Liver (tissue), 9 donors: Measurements from ENCODE around the gene RCOR3. TPM values are rescaled to one million over a fixed set of nuclear protein-coding genes. Genes with fewer than 3 reads are reported as not detected.

Experiments used
- DNase-seq: peaks from one replicate; pipeline ENCODE4 v3.0.0-alpha.2; 2017; ENCODE audit warnings: low spot score
- H3K27ac ChIP-seq, 2 donors: one replicate each; pipeline ENCODE4 v1.7.0; 2013; ENCODE audit warnings: inconsistent platforms in 2 of 2, low read length in 2 of 2, control low read depth in 1 of 2, low read depth in 1 of 2, mild to moderate bottlenecking in 1 of 2
- H3K27me3 ChIP-seq, 4 donors: one replicate each; pipeline versions ENCODE4 v1.6.1 to v1.7.0; 2013; ENCODE audit warnings: low read length in 3 of 4, inconsistent platforms in 1 of 4, mild to moderate bottlenecking in 1 of 4, moderate library complexity in 1 of 4; ENCODE audit not compliant: control insufficient read depth in 4 of 4, insufficient read depth in 4 of 4
- H3K36me3 ChIP-seq, 4 donors: one replicate each; pipeline versions ENCODE4 v1.6.1 to v1.7.0; 2013; ENCODE audit warnings: low read length in 3 of 4, mild to moderate bottlenecking in 3 of 4, low read depth in 1 of 4, moderate library complexity in 1 of 4; ENCODE audit not compliant: control insufficient read depth in 4 of 4, insufficient read depth in 3 of 4
- H3K4me1 ChIP-seq, 4 donors: one replicate each; pipeline versions ENCODE4 v1.6.1 to v1.7.0; 2013; ENCODE audit warnings: low read length in 3 of 4, mild to moderate bottlenecking in 3 of 4, moderate library complexity in 1 of 4; ENCODE audit not compliant: control insufficient read depth in 4 of 4, insufficient read depth in 4 of 4
- H3K4me3 ChIP-seq, 3 donors: one replicate each; pipeline versions ENCODE4 v1.6.1 to v1.7.0; 2013; ENCODE audit warnings: low read length in 3 of 3, control low read depth in 1 of 3, low read depth in 1 of 3, mild to moderate bottlenecking in 1 of 3
- H3K9ac ChIP-seq, 2 donors: one replicate each; pipeline ENCODE4 v1.7.0; 2013; ENCODE audit warnings: low read length in 2 of 2, mild to moderate bottlenecking in 2 of 2, moderate library complexity in 2 of 2, control low read depth in 1 of 2, low read depth in 1 of 2
- H3K9me3 ChIP-seq, 4 donors: one replicate each; pipeline versions ENCODE4 v1.6.1 to v1.7.0; 2013; ENCODE audit warnings: low read length in 3 of 4; ENCODE audit not compliant: control insufficient read depth in 4 of 4
- EGR1 ChIP-seq, 2 donors: IDR thresholded peaks; 2 replicates each; pipeline ENCODE4 v1.6.1; 2016 to 2018; ENCODE audit warnings: antibody characterized with exemption in 2 of 2, low read depth in 2 of 2
- GABPA ChIP-seq, 2 donors: IDR thresholded peaks in 1 of 2; conservative IDR thresholded peaks in 1 of 2; 2 replicates each; pipeline ENCODE4 v1.6.1; 2016; ENCODE audit warnings: antibody characterized with exemption in 2 of 2, mild to moderate bottlenecking in 1 of 2, moderate library complexity in 1 of 2
- HNF4A ChIP-seq, 2 donors: conservative IDR thresholded peaks; 2 replicates each; pipeline ENCODE4 v1.6.1; 2016; ENCODE audit warnings: antibody characterized with exemption in 2 of 2, mild to moderate bottlenecking in 2 of 2
- HNF4G ChIP-seq: IDR thresholded peaks from 2 replicates; pipeline ENCODE4 v1.6.1; 2016; ENCODE audit warnings: antibody characterized with exemption
- JUND ChIP-seq, 2 donors: IDR thresholded peaks; 2 replicates each; pipeline ENCODE4 v1.6.1; 2016; ENCODE audit warnings: antibody characterized with exemption in 2 of 2
- RAD21 ChIP-seq, 2 donors: IDR thresholded peaks; 2 replicates each; pipeline ENCODE4 v1.6.1; 2016; ENCODE audit warnings: antibody characterized with exemption in 2 of 2, mild to moderate bottlenecking in 2 of 2
- RXRA ChIP-seq, 2 donors: IDR thresholded peaks; 2 replicates each; pipeline ENCODE4 v1.6.1; 2017 to 2018; ENCODE audit warnings: antibody characterized with exemption in 2 of 2, mild to moderate bottlenecking in 1 of 2
- SP1 ChIP-seq: IDR thresholded peaks from 2 replicates; pipeline ENCODE4 v1.6.1; 2018; ENCODE audit warnings: antibody characterized with exemption, mild to moderate bottlenecking
- TAF1 ChIP-seq: conservative IDR thresholded peaks from 2 replicates; pipeline ENCODE4 v1.6.1; 2016; ENCODE audit warnings: antibody characterized with exemption, mild to moderate bottlenecking
- WGBS: extraction: QIAGEN DNeasy Blood & Tissue Kit; methylation state at CpG from one replicate; pipeline ENCODE4 v1.1.7; 2013; 5-methylcytosine and 5-hydroxymethylcytosine counted together
- polyA plus RNA-seq, 2 donors: library from polyadenylated mRNA; stranded (reverse) in 1 of 2; unstranded in 1 of 2; fragments of 200-250 nt in 1 of 2; fragments of >200 nt in 1 of 2; fragmentation: Nextera tagmentation in 1 of 2; extraction: Ambion mirVana in 1 of 2; gene quantifications; one replicate each; pipeline versions ENCODE4 v1.2.1 to v1.2.3, GENCODE V29; 2013 to 2015
- total RNA-seq, 2 donors: library from RNA; depleted of rRNA; stranded (reverse); fragments of >200 nt; gene quantifications; one replicate each; pipeline ENCODE4 v1.2.3, GENCODE V29; 2014
- TF ChIP-seq, protein P1 (sequence below): IDR thresholded peaks from 2 replicates; pipeline ENCODE4 v1.6.1; 2016; ENCODE audit warnings: antibody characterized with exemption, mild to moderate bottlenecking
- TF ChIP-seq, protein P2 (sequence below): IDR thresholded peaks from 2 replicates; pipeline ENCODE4 v1.6.1; 2016; ENCODE audit warnings: antibody characterized with exemption
- donor health status: healthy.
- donor health status: healthy.
- donor health status: healthy.
- donor health status: healthy.
- donor health status: healthy.

Gene RCOR3
- total and polyA plus RNA-seq, 4 donors = 7.8 to 20.2 (median 13.4) TPM

DNA sequence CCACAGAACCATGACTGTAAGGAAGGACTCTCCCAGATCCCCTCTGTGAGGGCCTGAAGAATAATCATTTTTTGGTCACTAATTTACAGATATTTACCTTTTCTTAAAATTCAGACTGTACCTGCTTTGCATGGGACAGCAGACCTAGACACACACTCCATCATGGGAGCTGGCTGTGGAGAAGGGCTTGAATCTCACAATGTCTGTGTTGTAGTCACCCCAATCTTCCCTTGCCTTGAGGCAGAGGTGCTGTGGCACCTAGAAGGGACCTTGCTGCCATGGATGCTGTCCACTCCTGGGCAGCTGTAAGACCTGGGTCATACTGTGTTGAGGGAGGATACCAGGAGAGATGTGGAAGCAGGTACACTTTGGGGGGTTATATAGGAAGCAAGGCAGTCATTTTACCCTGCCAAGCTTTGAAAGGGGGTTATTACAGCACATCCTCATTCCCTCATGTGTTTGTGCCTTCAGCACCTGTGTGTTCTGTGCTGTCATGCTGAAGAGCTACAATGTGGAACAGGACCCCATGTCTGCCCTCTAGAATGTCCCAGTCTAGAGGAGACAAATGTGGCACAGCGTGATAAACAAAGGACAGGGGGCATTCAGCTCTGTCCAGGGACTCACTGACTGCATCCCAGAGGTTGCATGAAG, 94.5 kb downstream of the RCOR3 start:
- no peak for TF ChIP-seq RXRA (IDR thresholded peaks at IDR 0.05)
- TF ChIP-seq TAF1 = no peak
- TF ChIP-seq EGR1 (IDR thresholded peaks at IDR 0.05; ENCODE audit: low read depth in 2 of 2) = no peak
- TF ChIP-seq RAD21 (IDR thresholded peaks at IDR 0.05) = no peak
- H3K4me3 ChIP-seq = no peak overlapping the region

DNA sequence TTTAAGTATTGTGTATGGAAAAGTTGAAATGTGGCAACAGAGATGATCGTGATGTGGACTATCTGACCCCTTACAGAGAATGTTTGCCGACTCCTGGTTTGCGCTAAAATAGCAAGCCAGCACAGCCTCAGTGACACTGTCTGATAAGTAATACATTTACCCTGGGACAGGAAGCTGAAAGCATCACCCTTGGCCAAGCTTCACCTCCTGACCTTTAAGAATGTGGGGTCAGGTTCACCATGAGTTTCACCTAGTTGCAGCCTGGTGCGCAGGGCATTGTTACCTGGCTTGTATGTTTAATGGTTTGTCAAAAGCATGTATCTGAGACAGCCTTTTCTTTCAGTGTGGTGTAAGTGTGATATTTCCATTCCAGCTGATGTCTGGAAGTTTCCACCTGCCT, 96.7 kb downstream of the RCOR3 start:
- 59% methylated on average over 4 of the region's 4 CpGs for WGBS
- no peaks in the 10 kb centered on the region for H3K36me3 ChIP-seq

More for the DNA sequence above, 94.5 kb downstream of the RCOR3 start:
- H3K36me3 ChIP-seq = no peaks in the 10 kb centered on the region
- no peak overlapping the region for H3K27ac ChIP-seq
- H3K4me1 ChIP-seq = no peaks in the 10 kb centered on the region
- no peak for DNase-seq
- H3K27me3 ChIP-seq = no peaks in the 10 kb centered on the region
- H3K9ac ChIP-seq = no peak overlapping the region
- 40% methylated on average over 1 of the region's 1 CpG for WGBS
- no peaks in the 10 kb centered on the region for H3K9me3 ChIP-seq

DNA sequence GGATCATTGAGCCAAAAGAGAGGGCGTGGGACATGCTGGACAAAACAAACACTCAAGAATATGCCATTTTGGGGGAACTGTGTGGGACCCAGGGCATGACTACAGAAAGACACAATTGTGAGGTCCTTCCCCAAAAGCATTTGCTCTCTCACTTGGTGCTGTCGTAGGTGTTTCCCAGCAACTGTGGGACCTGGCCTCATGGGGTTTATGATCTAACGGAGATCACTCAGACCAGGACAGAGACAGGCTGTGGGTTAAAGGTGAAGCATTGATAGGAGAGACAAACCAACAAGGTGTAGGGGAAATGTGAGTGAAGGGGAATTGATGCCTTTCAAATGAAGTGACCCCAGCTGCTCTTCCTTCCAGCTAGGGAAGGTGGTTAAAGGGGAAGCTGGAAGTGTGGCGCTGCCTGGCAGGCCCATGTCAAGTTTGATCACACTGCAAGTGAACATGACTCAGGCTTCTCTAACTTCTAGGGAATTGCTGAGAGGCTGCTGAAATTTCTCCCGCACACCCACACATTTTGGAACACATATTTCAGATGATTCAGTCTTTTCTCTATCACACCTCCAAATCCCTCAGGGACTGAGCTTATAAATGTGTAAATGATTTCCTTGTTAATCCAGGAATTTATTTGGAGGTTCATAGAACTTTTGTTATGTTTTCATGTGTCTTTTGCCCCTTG, 97.7 kb downstream of the RCOR3 start:
- TF ChIP-seq RAD21 (IDR thresholded peaks at IDR 0.05) (no peak), HNF4A (conservative IDR thresholded peaks at IDR 0.05) (no peak), EGR1 (IDR thresholded peaks at IDR 0.05; ENCODE audit: low read depth in 2 of 2) (no peak), JUND (IDR thresholded peaks at IDR 0.05) (no peak), SP1 (no peak)
- TF ChIP-seq, protein P1, sequence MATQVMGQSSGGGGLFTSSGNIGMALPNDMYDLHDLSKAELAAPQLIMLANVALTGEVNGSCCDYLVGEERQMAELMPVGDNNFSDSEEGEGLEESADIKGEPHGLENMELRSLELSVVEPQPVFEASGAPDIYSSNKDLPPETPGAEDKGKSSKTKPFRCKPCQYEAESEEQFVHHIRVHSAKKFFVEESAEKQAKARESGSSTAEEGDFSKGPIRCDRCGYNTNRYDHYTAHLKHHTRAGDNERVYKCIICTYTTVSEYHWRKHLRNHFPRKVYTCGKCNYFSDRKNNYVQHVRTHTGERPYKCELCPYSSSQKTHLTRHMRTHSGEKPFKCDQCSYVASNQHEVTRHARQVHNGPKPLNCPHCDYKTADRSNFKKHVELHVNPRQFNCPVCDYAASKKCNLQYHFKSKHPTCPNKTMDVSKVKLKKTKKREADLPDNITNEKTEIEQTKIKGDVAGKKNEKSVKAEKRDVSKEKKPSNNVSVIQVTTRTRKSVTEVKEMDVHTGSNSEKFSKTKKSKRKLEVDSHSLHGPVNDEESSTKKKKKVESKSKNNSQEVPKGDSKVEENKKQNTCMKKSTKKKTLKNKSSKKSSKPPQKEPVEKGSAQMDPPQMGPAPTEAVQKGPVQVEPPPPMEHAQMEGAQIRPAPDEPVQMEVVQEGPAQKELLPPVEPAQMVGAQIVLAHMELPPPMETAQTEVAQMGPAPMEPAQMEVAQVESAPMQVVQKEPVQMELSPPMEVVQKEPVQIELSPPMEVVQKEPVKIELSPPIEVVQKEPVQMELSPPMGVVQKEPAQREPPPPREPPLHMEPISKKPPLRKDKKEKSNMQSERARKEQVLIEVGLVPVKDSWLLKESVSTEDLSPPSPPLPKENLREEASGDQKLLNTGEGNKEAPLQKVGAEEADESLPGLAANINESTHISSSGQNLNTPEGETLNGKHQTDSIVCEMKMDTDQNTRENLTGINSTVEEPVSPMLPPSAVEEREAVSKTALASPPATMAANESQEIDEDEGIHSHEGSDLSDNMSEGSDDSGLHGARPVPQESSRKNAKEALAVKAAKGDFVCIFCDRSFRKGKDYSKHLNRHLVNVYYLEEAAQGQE = no peak
- TF ChIP-seq, protein P2, sequence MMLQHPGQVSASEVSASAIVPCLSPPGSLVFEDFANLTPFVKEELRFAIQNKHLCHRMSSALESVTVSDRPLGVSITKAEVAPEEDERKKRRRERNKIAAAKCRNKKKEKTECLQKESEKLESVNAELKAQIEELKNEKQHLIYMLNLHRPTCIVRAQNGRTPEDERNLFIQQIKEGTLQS = no peak
- H3K27me3 ChIP-seq = no peaks in the 10 kb centered on the region
- no peaks in the 10 kb centered on the region for H3K36me3 ChIP-seq
- WGBS = 87% methylated on average over 5 of the region's 5 CpGs
- H3K4me1 ChIP-seq = no peaks in the 10 kb centered on the region
- DNase-seq = no peak
- H3K27ac ChIP-seq = no peak overlapping the region
- no peak overlapping the region for H3K9ac ChIP-seq
- no peak overlapping the region for H3K4me3 ChIP-seq
- no peaks in the 10 kb centered on the region for H3K9me3 ChIP-seq

More for the DNA sequence above, 96.7 kb downstream of the RCOR3 start:
- no peaks in the 10 kb centered on the region for H3K9me3 ChIP-seq
- H3K4me1 ChIP-seq = no peaks in the 10 kb centered on the region
- DNase-seq = no peak
- TF ChIP-seq GABPA (IDR thresholded peaks at IDR 0.05 in 1 of 2, conservative IDR thresholded peaks at IDR 0.05 in 1 of 2) = no peak
- no peak for TF ChIP-seq HNF4A (conservative IDR thresholded peaks at IDR 0.05)
- no peak for TF ChIP-seq RAD21 (IDR thresholded peaks at IDR 0.05)
- TF ChIP-seq, protein P2 = no peak
- TF ChIP-seq HNF4G = no peak
- TF ChIP-seq TAF1 = no peak
- TF ChIP-seq SP1 = no peak
- TF ChIP-seq, protein P1 = no peak
- H3K9ac ChIP-seq = no peak overlapping the region
- H3K27ac ChIP-seq = no peak overlapping the region
- H3K4me3 ChIP-seq = no peak overlapping the region
- H3K27me3 ChIP-seq = no peaks in the 10 kb centered on the region
